K562 (cell line): ENCODE data around the gene MSH3. TPM values are rescaled to one million over a fixed set of nuclear protein-coding genes. Genes with fewer than 3 reads are reported as not detected.

ENCODE experiments used
- ATAC-seq: fragments of 200-7000 bp; cut with Tn5 transposase; 3 replicates; pipeline ENCODE4 v1.9.1; 2020; ENCODE audit warnings: moderate library complexity
- BruUV-seq: library from RNA; stranded (reverse); fragments of 400-500 nt; replicated peaks from 2 replicates; lab custom pipeline; 2021; lab: Mats Ljungman, UMichigan
- CTCF ChIA-PET: fragments of 300-600 bp; formaldehyde crosslinking; extraction: SDS; loops from one replicate; lab custom pipeline; 2021; ENCODE audit warnings: low intra/inter-chr PET ratio; lab: Yijun Ruan, JAX
- POLR2A ChIA-PET: fragments of 300-600, 350-650 bp; sonication (Branson Sonifier 250); formaldehyde crosslinking; extraction: SDS; loops from one replicate; lab custom pipeline; 2021; ENCODE audit warnings: antibody characterized with exemption, inconsistent platforms; lab: Yijun Ruan, JAX
- DNase-seq, 4 experiments: peaks; one replicate each; pipeline versions ENCODE4 v3.0.0 to v3.0.0-alpha.2; 2011 to 2018; ENCODE audit warnings: low spot score in 3 of 4, mixed read lengths in 3 of 4; ENCODE audit errors: extremely low read depth in 1 of 4
- FAIRE-seq: peaks from 2 replicates; lab custom pipeline; 2011; peaks lifted over from hg19 to GRCh38; lab: Jason Lieb, UNC
- H2AFZ ChIP-seq: 2 replicates; pipeline ENCODE4 v1.6.0; 2011; ENCODE audit warnings: low read depth, low read length, control low read depth, inconsistent platforms
- H3K27ac ChIP-seq: fragments of 200-600 bp; 3 replicates; pipeline ENCODE4 v1.8.0; 2011; ENCODE audit warnings: low read depth, mild to moderate bottlenecking, control low read depth, inconsistent platforms, low read length, moderate library complexity, mixed read lengths; ENCODE audit errors: extremely low read depth
- H3K27me3 ChIP-seq, 2 experiments: fragments of 300-600 bp in 1 of 2; 2 replicates in 1 of 2; 3 replicates in 1 of 2; pipeline versions ENCODE4 v1.6.0 to v1.8.0; 2011; ENCODE audit warnings: inconsistent platforms in 2 of 2, low read length in 2 of 2, mild to moderate bottlenecking in 1 of 2, mixed read lengths in 1 of 2, moderate library complexity in 1 of 2; ENCODE audit not compliant: control insufficient read depth in 2 of 2, insufficient read depth in 2 of 2
- H3K36me3 ChIP-seq: fragments of 300-600 bp; 3 replicates; pipeline ENCODE4 v1.8.0; 2011; ENCODE audit warnings: mild to moderate bottlenecking, low read length, inconsistent platforms; ENCODE audit not compliant: control insufficient read depth, insufficient read depth
- H3K4me1 ChIP-seq, 2 experiments: fragments of 200-600 bp in 1 of 2; replicated peaks in 1 of 2; 2 replicates in 1 of 2; 3 replicates in 1 of 2; pipeline versions ENCODE4 v1.5.1 to v1.8.0; 2011; ENCODE audit warnings: inconsistent platforms in 2 of 2, low read length in 2 of 2, mild to moderate bottlenecking in 1 of 2, mixed read lengths in 1 of 2, moderate library complexity in 1 of 2; ENCODE audit not compliant: control insufficient read depth in 2 of 2, insufficient read depth in 2 of 2
- H3K4me2 ChIP-seq: 2 replicates; pipeline ENCODE4 v1.6.1; 2011; ENCODE audit warnings: low read length, control low read depth, inconsistent platforms, mixed read lengths; ENCODE audit not compliant: insufficient read depth
- H3K4me3 ChIP-seq: fragments of 200-600 bp; sonication (generic), shearing (Covaris generic); 2 replicates; pipeline ENCODE4 v1.5.1; 2016; ENCODE audit warnings: control low read depth, inconsistent platforms
- H3K79me2 ChIP-seq: fragments of 200-600 bp; 3 replicates; pipeline ENCODE4 v1.8.0; 2011; ENCODE audit warnings: low read length, inconsistent platforms; ENCODE audit not compliant: control insufficient read depth, insufficient read depth
- H3K9ac ChIP-seq, 2 experiments: 2 replicates each; pipeline versions ENCODE4 v1.6.0 to v1.6.1; 2011; ENCODE audit warnings: low read depth in 2 of 2, low read length in 2 of 2, control low read depth in 1 of 2, inconsistent platforms in 1 of 2, mild to moderate bottlenecking in 1 of 2, mixed read lengths in 1 of 2; ENCODE audit not compliant: insufficient read depth in 1 of 2
- H3K9me1 ChIP-seq: one replicate; pipeline ENCODE4 v1.6.0; 2011; ENCODE audit warnings: inconsistent platforms, mild to moderate bottlenecking, low read length, moderate library complexity; ENCODE audit not compliant: control insufficient read depth, insufficient read depth
- H3K9me3 ChIP-seq: replicated peaks from 2 replicates; pipeline ENCODE4 v1.5.1; 2011; ENCODE audit warnings: low read depth, low read length, inconsistent platforms; ENCODE audit not compliant: control insufficient read depth, insufficient read depth
- H4K20me1 ChIP-seq: replicated peaks from 2 replicates; pipeline ENCODE4 v1.6.1; 2011; ENCODE audit warnings: low read length, inconsistent platforms, mixed read lengths; ENCODE audit not compliant: control insufficient read depth, insufficient read depth
- BRD4 ChIP-seq: fragments of 200-600 bp; sonication (generic); IDR thresholded peaks from 2 replicates; pipeline ENCODE4 v1.6.1; 2017; ENCODE audit warnings: inconsistent platforms
- CBX2 ChIP-seq: fragments of 200-600 bp; sonication (generic); IDR thresholded peaks from one replicate; pipeline ENCODE4 v1.6.1; 2012; ENCODE audit warnings: mild to moderate bottlenecking, low read length, inconsistent platforms; ENCODE audit not compliant: insufficient read depth, poor library complexity, severe bottlenecking
- CEBPG ChIP-seq, 3 experiments: fragments of 200-800 bp in 1 of 3; sonication (Bioruptor generic) in 1 of 3; sonication (generic) in 1 of 3; formaldehyde crosslinking in 1 of 3; IDR thresholded peaks in 2 of 3; conservative IDR thresholded peaks in 1 of 3; 2 replicates each; pipeline versions ENCODE4 v1.6.1 to v1.8.0; 2016 to 2022; ENCODE audit warnings: missing compliant biosample characterization in 2 of 3, missing genetic modification characterization in 2 of 3, mild to moderate bottlenecking in 1 of 3, missing genetic modification reagents in 1 of 3
- HDAC1 ChIP-seq, 2 experiments: fragments of 450-650 bp; IDR thresholded peaks; 2 replicates each; pipeline ENCODE4 v1.6.1; 2016 to 2017; ENCODE audit warnings: inconsistent platforms in 1 of 2, mild to moderate bottlenecking in 1 of 2, moderate library complexity in 1 of 2
- IRF9 ChIP-seq: fragments of 450-650 bp; IDR thresholded peaks from 2 replicates; pipeline ENCODE4 v1.6.1; 2016; ENCODE audit warnings: missing biosample characterization, missing genetic modification characterization
- RBM39 ChIP-seq: fragments of 200-400 bp; formaldehyde crosslinking; optimal IDR thresholded peaks from 2 replicates; pipeline ENCODE3; 2018; ENCODE audit warnings: low read depth, low read length
- SAFB2 ChIP-seq: fragments of 200-400 bp; formaldehyde crosslinking; IDR thresholded peaks from 2 replicates; pipeline ENCODE4 v1.6.1; 2018; ENCODE audit warnings: borderline replicate concordance, low read length, low read depth, moderate library complexity; ENCODE audit not compliant: severe bottlenecking
- SMAD1 ChIP-seq: fragments of 150-350 bp; IDR thresholded peaks from 2 replicates; pipeline ENCODE4 v1.6.1; 2014; ENCODE audit warnings: low read length, low read depth; ENCODE audit not compliant: partially characterized antibody
- WGBS: fragments of 100-300 bp; shearing (Covaris generic); methylation state at CpG from one replicate; pipeline ENCODE4 v1.1.6; 2016; ENCODE audit warnings: low coverage, mixed read lengths; ENCODE audit not compliant: insufficient coverage; ENCODE audit errors: missing lambda C conversion rate; 5-methylcytosine and 5-hydroxymethylcytosine counted together
- in situ Hi-C: fragments of 300-500 bp; cut with MboI; formaldehyde crosslinking; loops from 4 replicates; pipeline ENCODE4 v1.15.0; 2018; ENCODE audit warnings: inconsistent platforms, mixed read lengths
- intact Hi-C: fragments of 100-400 bp; cut with micrococcal nuclease; formaldehyde crosslinking; loops from 2 replicates; pipeline ENCODE4 v1.14.2; 2022
- polyA plus RNA-seq, 8 experiments: library from polyadenylated mRNA; depleted of rRNA in 4 of 8; stranded (reverse) in 5 of 8; unstranded in 3 of 8; fragments of >200 nt; fragmentation: Nextera tagmentation in 2 of 8; fragmentation: Illumina TruSeq in 1 of 8; extraction: Ambion mirVana in 2 of 8; extraction: Trizol in 1 of 8; gene quantifications; 2 replicates each; pipeline versions ENCODE4 v1.2.1 to v1.2.3, GENCODE V29; 2011 to 2014; ENCODE audit warnings: inconsistent platforms in 1 of 8, missing spikeins in 1 of 8
- total RNA-seq, 7 experiments: library from RNA; depleted of rRNA in 6 of 7; stranded (reverse); fragments of >200 nt in 6 of 7; fragmentation: Illumina TruSeq in 2 of 7; extraction: Trizol in 2 of 7; gene quantifications; 2 replicates each; pipeline versions ENCODE4 v1.2.1 to v1.2.3, GENCODE V29; 2011 to 2021; ENCODE audit warnings: low replicate concordance in 1 of 7
- TF ChIP-seq, protein P1 (sequence below): IDR thresholded peaks from 3 replicates; pipeline ENCODE4 v1.6.1; 2011; ENCODE audit warnings: borderline replicate concordance, mild to moderate bottlenecking, moderate library complexity; ENCODE audit not compliant: insufficient read length; ENCODE audit errors: extremely low read depth

MSH3 gene
- total and polyA plus RNA-seq, 9 of the 15 experiments (the other 6 are each of a cell fraction or from before 2014, with no cell fraction given): 3.9 to 17.2 (median 13.2) TPM

DNA sequence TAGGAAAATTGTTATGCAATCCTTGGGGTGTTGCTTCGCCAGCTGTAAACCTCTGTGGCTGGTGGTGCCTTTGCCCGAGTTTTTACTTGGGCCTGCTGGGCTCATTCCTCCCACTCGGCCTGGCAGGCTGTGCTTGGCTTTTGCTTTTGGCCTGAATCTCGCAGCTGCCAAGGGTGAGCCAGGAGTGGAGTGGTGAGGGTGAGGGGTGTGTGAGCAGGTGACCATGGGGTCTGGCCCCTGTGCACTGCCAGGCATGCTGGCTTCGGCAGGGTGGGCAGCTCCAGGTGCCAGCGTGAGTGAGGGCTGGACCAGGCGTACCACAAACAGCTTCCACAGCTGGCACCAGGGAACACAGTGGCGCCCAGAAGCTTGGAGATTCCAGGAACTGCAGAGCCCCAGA, 12.9 kb downstream of the MSH3 start:
- no peak for TF ChIP-seq RBM39
- TF ChIP-seq SAFB2: no peak
- no peak for TF ChIP-seq HDAC1 (IDR thresholded peaks at IDR 0.05)
- no TSS peak for BruUV-seq
- Histone ChIP-seq H3K4me2 (no peak overlapping the region), H3K9me3 (no peaks in the 10 kb centered on the region), H3K27ac (no peak overlapping the region), H3K36me3 (peaks cover 60% of the 10 kb centered on the region), H4K20me1 (no peaks in the 10 kb centered on the region), H3K9ac (no peak overlapping the region), H2AFZ (no peak overlapping the region), H3K27me3 (no peaks in the 10 kb centered on the region), H3K4me3 (no peak overlapping the region), H3K4me1 (peaks cover 0 to 5% of the 10 kb centered on the region in 2 experiments; a peak in 1 of 5 replicates), H3K9me1 (no peaks in the 10 kb centered on the region), H3K79me2 (no peaks in the 10 kb centered on the region)
- intact Hi-C loops: no loop called here
- FAIRE-seq: no peak
- DNase-seq: no peak
- ATAC-seq: no peak
- in situ Hi-C loops: no loop called here
- CTCF ChIA-PET: no interaction called here
- POLR2A ChIA-PET: no interaction called here
- 85% methylated on average over 6 of the region's 8 CpGs for WGBS

DNA sequence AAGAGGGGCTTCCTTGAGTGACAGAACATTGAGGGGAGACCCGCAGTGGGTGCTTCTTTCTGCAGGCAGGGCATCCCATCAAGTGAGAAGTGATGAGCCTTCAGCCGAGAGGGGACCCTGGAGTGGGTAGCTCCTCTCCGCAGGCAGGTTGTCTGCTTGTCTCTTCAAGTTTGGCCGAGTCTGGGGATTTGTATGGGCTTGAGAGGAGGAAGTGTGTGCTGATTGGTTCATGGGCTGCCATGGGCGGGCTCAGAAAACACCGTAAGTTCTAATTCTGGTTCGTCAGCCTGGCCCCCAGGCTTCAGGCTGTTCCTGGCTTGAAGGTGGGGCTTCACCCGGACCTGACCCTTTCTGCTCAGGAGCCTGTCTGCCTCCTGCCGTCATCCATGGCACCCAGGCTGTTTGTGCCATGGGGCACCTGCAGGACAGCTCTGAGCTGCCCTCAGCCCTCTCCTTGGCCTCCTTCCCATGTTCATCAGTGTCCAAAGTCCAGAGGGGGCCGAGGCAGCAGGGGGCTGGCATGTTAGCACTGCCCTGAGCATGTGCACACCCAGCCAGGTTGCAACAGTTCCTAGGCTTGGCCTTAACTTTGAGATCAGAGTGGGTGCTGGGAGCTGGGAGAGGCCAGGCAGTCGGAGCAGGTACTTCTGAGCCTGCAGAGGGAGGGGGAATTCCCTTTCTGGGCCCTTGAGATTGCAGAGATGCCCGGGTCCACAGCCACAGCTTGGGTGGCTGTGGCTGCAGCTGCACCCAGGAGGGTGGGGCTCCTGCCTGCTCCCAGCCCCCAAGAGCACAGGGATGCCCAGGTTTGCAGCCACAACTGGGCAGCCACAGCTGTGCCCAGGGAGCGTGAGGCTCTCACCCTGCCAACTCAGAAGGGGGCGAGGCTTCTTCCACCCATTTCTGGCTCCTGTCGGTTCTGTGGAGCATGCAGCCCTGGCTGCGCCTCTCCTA, 13.8 kb downstream of the MSH3 start:
- no peak overlapping the region for H2AFZ ChIP-seq
- H3K9me1 ChIP-seq: no peaks in the 10 kb centered on the region
- peaks cover 0 to 5% of the 10 kb centered on the region in 2 experiments; a peak in 1 of 5 replicates for H3K4me1 ChIP-seq
- FAIRE-seq: no peak
- H3K79me2 ChIP-seq: no peaks in the 10 kb centered on the region
- H3K4me3 ChIP-seq: no peak overlapping the region
- H3K27me3 ChIP-seq: no peaks in the 10 kb centered on the region
- 0 out of 4 replicates have a peak overlapping the region, but pooled peaks of 1 of the 2 experiments have one; percentile 23 for H3K9ac ChIP-seq
- no peaks in the 10 kb centered on the region for H3K9me3 ChIP-seq
- H3K27ac ChIP-seq: no peak overlapping the region
- peaks cover 69% of the 10 kb centered on the region for H3K36me3 ChIP-seq
- 89% methylated on average over 11 of the region's 16 CpGs for WGBS
- TF ChIP-seq SMAD1 (no peak), BRD4 (no peak), CBX2 (no peak), CEBPG (CRISPR knock-in tag; IDR thresholded peaks at IDR 0.05) (no peak), CEBPG (tag; conservative IDR thresholded peaks at IDR 0.05 in 1 of 2, IDR thresholded peaks at IDR 0.05 in 1 of 2) (no peak), IRF9 (tag) (no peak)
- TF ChIP-seq, protein P1, sequence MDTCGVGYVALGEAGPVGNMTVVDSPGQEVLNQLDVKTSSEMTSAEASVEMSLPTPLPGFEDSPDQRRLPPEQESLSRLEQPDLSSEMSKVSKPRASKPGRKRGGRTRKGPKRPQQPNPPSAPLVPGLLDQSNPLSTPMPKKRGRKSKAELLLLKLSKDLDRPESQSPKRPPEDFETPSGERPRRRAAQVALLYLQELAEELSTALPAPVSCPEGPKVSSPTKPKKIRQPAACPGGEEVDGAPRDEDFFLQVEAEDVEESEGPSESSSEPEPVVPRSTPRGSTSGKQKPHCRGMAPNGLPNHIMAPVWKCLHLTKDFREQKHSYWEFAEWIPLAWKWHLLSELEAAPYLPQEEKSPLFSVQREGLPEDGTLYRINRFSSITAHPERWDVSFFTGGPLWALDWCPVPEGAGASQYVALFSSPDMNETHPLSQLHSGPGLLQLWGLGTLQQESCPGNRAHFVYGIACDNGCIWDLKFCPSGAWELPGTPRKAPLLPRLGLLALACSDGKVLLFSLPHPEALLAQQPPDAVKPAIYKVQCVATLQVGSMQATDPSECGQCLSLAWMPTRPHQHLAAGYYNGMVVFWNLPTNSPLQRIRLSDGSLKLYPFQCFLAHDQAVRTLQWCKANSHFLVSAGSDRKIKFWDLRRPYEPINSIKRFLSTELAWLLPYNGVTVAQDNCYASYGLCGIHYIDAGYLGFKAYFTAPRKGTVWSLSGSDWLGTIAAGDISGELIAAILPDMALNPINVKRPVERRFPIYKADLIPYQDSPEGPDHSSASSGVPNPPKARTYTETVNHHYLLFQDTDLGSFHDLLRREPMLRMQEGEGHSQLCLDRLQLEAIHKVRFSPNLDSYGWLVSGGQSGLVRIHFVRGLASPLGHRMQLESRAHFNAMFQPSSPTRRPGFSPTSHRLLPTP: no peak
- intact Hi-C loops: no loop called here
- no TSS peak for BruUV-seq
- ChIA-PET CTCF (no interaction called here), POLR2A (interaction anchor here (0.6 to 2.8 kb wide), 2 partner anchors 13 to 162 kb away, joined by 3 to 10 read pairs; partner anchors contain the start of genes DHFR and MSH3)
- no peak overlapping the region for H3K4me2 ChIP-seq
- no peaks in the 10 kb centered on the region for H4K20me1 ChIP-seq
- ATAC-seq: no peak
- no peak for DNase-seq
- in situ Hi-C loops: no loop called here
